Peyer's patch (tissue), 4 donors: ENCODE data around the gene NKX2-1. TPM values are rescaled to one million over a fixed set of nuclear protein-coding genes. Genes with fewer than 3 reads are reported as not detected.

Experiments
- DNase-seq, 3 donors: peaks; one replicate each; pipeline ENCODE4 v3.0.0-alpha.2; 2017 to 2019
- H3K27ac ChIP-seq, 4 donors: fragments of 200-600 bp; sonication (generic); one replicate each; pipeline ENCODE4 v1.5.1; 2016 to 2019
- H3K27me3 ChIP-seq, 2 donors: fragments of 200-600 bp; sonication (generic); one replicate each; pipeline ENCODE4 v1.5.1; 2019
- H3K36me3 ChIP-seq, 3 donors: fragments of 200-600 bp; sonication (generic); one replicate each; pipeline ENCODE4 v1.5.1; 2016 to 2019
- H3K4me1 ChIP-seq, 4 donors: fragments of 200-600 bp; sonication (generic); one replicate each; pipeline ENCODE4 v1.5.1; 2016 to 2019
- H3K4me3 ChIP-seq, 4 donors: fragments of 200-600 bp; sonication (generic); 1 replicate in 3 of 4; 2 replicates in 1 of 4; pipeline ENCODE4 v1.5.1; 2016 to 2019; ENCODE audit warnings: mild to moderate bottlenecking in 1 of 4
- H3K9me3 ChIP-seq, 4 donors: fragments of 200-600 bp; sonication (generic); one replicate each; pipeline ENCODE4 v1.5.1; 2016 to 2019; ENCODE audit warnings: mild to moderate bottlenecking in 1 of 4
- CTCF ChIP-seq, 6 experiments: fragments of 450-650 bp in 4 of 6; fragments of 200-600 bp in 2 of 6; sonication (generic) in 1 of 6; IDR thresholded peaks; one replicate each; pipeline ENCODE4 v1.5.1; 2017 to 2019; ENCODE audit warnings: antibody characterized with exemption in 6 of 6, mild to moderate bottlenecking in 3 of 6, moderate library complexity in 1 of 6
- POLR2A ChIP-seq, 2 donors: fragments of 450-650 bp; IDR thresholded peaks; one replicate each; pipeline ENCODE4 v1.5.1; 2017; ENCODE audit warnings: antibody characterized with exemption in 2 of 2, mild to moderate bottlenecking in 2 of 2, moderate library complexity in 2 of 2
- total RNA-seq, 4 donors: library from RNA; depleted of rRNA; stranded (reverse); fragments of >200 nt; gene quantifications; one replicate each; pipeline ENCODE4 v1.1.0, GENCODE V29; 2016

NKX2-1 gene
- total RNA-seq, 4 donors from 2014 or later, result not detected

- TF ChIP-seq CTCF (IDR thresholded peaks at IDR 0.05) (no peak), POLR2A (IDR thresholded peaks at IDR 0.05) (no peak)
- Histone ChIP-seq H3K27me3 (no peaks in the 10 kb centered on the region), H3K4me3 (no peak overlapping the region), H3K36me3 (no peaks in the 10 kb centered on the region), H3K4me1 (no peaks in the 10 kb centered on the region), H3K9me3 (no peaks in the 10 kb centered on the region), H3K27ac (no peak overlapping the region)
- no peak for DNase-seq
Observed at GRCh38 chr14:36474593-36474992, 45.4 kb downstream of the NKX2-1 start.

- no peak for TF ChIP-seq POLR2A (IDR thresholded peaks at IDR 0.05)
- no peak for TF ChIP-seq CTCF (IDR thresholded peaks at IDR 0.05)
- no peak overlapping the region for H3K27ac ChIP-seq
- no peak for DNase-seq
- H3K27me3 ChIP-seq, result no peaks in the 10 kb centered on the region
- H3K4me3 ChIP-seq, result no peak overlapping the region
- no peaks in the 10 kb centered on the region for H3K9me3 ChIP-seq
- H3K4me1 ChIP-seq, result no peaks in the 10 kb centered on the region
- H3K36me3 ChIP-seq, result no peaks in the 10 kb centered on the region
Observed at GRCh38 chr14:36471431-36471830, 48.6 kb downstream of the NKX2-1 start.

GRCh38 chr14:36467332-36467731 lies 52.7 kb downstream of the NKX2-1 start:
- H3K36me3 ChIP-seq, result no peaks in the 10 kb centered on the region
- H3K27me3 ChIP-seq, result no peaks in the 10 kb centered on the region
- no peak overlapping the region for H3K4me3 ChIP-seq
- no peak for DNase-seq
- H3K27ac ChIP-seq, result no peak overlapping the region
- no peaks in the 10 kb centered on the region for H3K9me3 ChIP-seq
- H3K4me1 ChIP-seq, result no peaks in the 10 kb centered on the region
- no peak for TF ChIP-seq CTCF (IDR thresholded peaks at IDR 0.05)
- TF ChIP-seq POLR2A (IDR thresholded peaks at IDR 0.05), result no peak

Other genes starting within 250 kb of the NKX2-1 start
- gene MBIP, start 199.6 kb downstream of the NKX2-1 start, total RNA-seq, result 10 to 100 TPM; 11.9 to 34.7 (median 17.7) TPM
- gene NKX2-8, start 62.4 kb upstream of the NKX2-1 start, total RNA-seq, result not detected
- not detected for gene PAX9, start 141.6 kb upstream of the NKX2-1 start, total RNA-seq